GM12878 (cell line): Measurements from ENCODE around the gene HSPBP1. TPM values are rescaled to one million over a fixed set of nuclear protein-coding genes. Genes with fewer than 3 reads are reported as not detected.

Experiments
- ATAC-seq: fragments of 200-7000 bp; cut with Tn5 transposase; 3 replicates; pipeline ENCODE4 v1.9.1; 2020; ENCODE audit warnings: mild to moderate bottlenecking, moderate library complexity
- BruUV-seq: library from RNA; stranded (reverse); fragments of 400-500 nt; replicated peaks from 2 replicates; lab custom pipeline; 2021; lab: Mats Ljungman, UMichigan
- CTCF ChIA-PET: fragments of 300-600 bp; sonication (Branson Sonifier 250); formaldehyde crosslinking; extraction: SDS; loops from one replicate; lab custom pipeline; 2021; ENCODE audit warnings: inconsistent platforms; lab: Yijun Ruan, JAX
- POLR2A ChIA-PET: fragments of 350-600 bp; formaldehyde crosslinking; extraction: SDS; loops from one replicate; lab custom pipeline; 2021; ENCODE audit warnings: inconsistent platforms; lab: Charles Lee
- RAD21 ChIA-PET: fragments of 300-600 bp; sonication (Branson Sonifier 250); formaldehyde crosslinking; loops from one replicate; lab custom pipeline; 2023; ENCODE audit warnings: antibody characterized with exemption; ENCODE audit not compliant: unreplicated experiment; lab: Charles Lee
- SMC1A ChIA-PET: fragments of 300-600 bp; sonication (Branson Sonifier 250); formaldehyde crosslinking; loops from one replicate; lab custom pipeline; 2023; ENCODE audit not compliant: unreplicated experiment, uncharacterized antibody; lab: Charles Lee
- DNase-seq: peaks from one replicate; pipeline ENCODE4 v3.0.0-alpha.2; 2011; ENCODE audit warnings: low read depth, low spot score
- FAIRE-seq: peaks from 3 replicates; lab custom pipeline; 2011; peaks lifted over from hg19 to GRCh38; lab: Jason Lieb, UNC
- H2AFZ ChIP-seq: 2 replicates; pipeline ENCODE4 v1.6.0; 2011; ENCODE audit warnings: low read depth, low read length, control low read depth; ENCODE audit not compliant: control insufficient read depth
- H3K27ac ChIP-seq: 2 replicates; pipeline ENCODE4 v1.5.1; 2011; ENCODE audit warnings: control low read depth; ENCODE audit not compliant: control insufficient read depth, insufficient read depth
- H3K27me3 ChIP-seq, 2 experiments: replicated peaks in 1 of 2; 2 replicates each; pipeline versions ENCODE4 v1.6.0 to v1.6.1; 2011; ENCODE audit warnings: low read length in 1 of 2; ENCODE audit not compliant: control insufficient read depth in 2 of 2, insufficient read depth in 2 of 2
- H3K36me3 ChIP-seq, 2 experiments: 2 replicates each; pipeline ENCODE4 v1.5.1; 2011; ENCODE audit warnings: low read length in 1 of 2; ENCODE audit not compliant: control insufficient read depth in 2 of 2, insufficient read depth in 2 of 2
- H3K4me1 ChIP-seq: 2 replicates; pipeline ENCODE4 v1.6.1; 2011; ENCODE audit warnings: mild to moderate bottlenecking, low read length, moderate library complexity, mixed read lengths; ENCODE audit not compliant: control insufficient read depth, insufficient read depth
- H3K4me2 ChIP-seq: 2 replicates; pipeline ENCODE4 v1.6.0; 2011; ENCODE audit warnings: control low read depth; ENCODE audit not compliant: control insufficient read depth, insufficient read depth
- H3K4me3 ChIP-seq: fragments of 200-600 bp; sonication (generic); 2 replicates; pipeline ENCODE4 v1.5.1; 2016
- H3K79me2 ChIP-seq: 2 replicates; pipeline ENCODE4 v1.6.0; 2011; ENCODE audit warnings: low read length; ENCODE audit not compliant: control insufficient read depth, insufficient read depth
- H3K9ac ChIP-seq: 2 replicates; pipeline ENCODE4 v1.8.0; 2011; ENCODE audit warnings: low read length, control low read depth, mixed read lengths; ENCODE audit not compliant: control insufficient read depth, insufficient read depth
- H3K9me3 ChIP-seq: replicated peaks from 3 replicates; pipeline ENCODE4 v1.5.1; 2011; ENCODE audit warnings: mild to moderate bottlenecking, low read length; ENCODE audit not compliant: control insufficient read depth, insufficient read depth
- H4K20me1 ChIP-seq: 2 replicates; pipeline ENCODE4 v1.6.0; 2011; ENCODE audit not compliant: control insufficient read depth, insufficient read depth
- HDAC6 ChIP-seq: fragments of 200-600 bp; sonication (generic); IDR thresholded peaks from one replicate; pipeline ENCODE4 v1.8.0; 2017; ENCODE audit warnings: antibody characterized with exemption; ENCODE audit not compliant: unreplicated experiment
- RCOR1 ChIP-seq: conservative IDR thresholded peaks from 2 replicates; pipeline ENCODE4 v1.6.1; 2012; ENCODE audit warnings: low read depth, low read length, improper control_type of control experiment
- SIX5 ChIP-seq: IDR thresholded peaks from 2 replicates; pipeline ENCODE4 v1.6.1; 2011; ENCODE audit warnings: mild to moderate bottlenecking, low read depth, low read length, moderate library complexity; ENCODE audit not compliant: severe bottlenecking
- WGBS: methylation state at CpG from one replicate; pipeline ENCODE4 v1.1.6; 2016; ENCODE audit warnings: low lambda C conversion rate; ENCODE audit not compliant: insufficient replicate concordance, insufficient coverage; ENCODE audit errors: missing lambda C conversion rate; 5-methylcytosine and 5-hydroxymethylcytosine counted together
- in situ Hi-C: fragments of 300-500 bp; cut with MboI; formaldehyde crosslinking; loops from 9 replicates; pipeline ENCODE4 v1.14.3; 2018; ENCODE audit warnings: mixed read lengths
- intact Hi-C: fragments of 100-400 bp; cut with micrococcal nuclease; formaldehyde crosslinking; loops from one replicate; pipeline ENCODE4 v1.14.2; 2022; ENCODE audit not compliant: unreplicated experiment
- polyA plus RNA-seq, 11 experiments: library from polyadenylated mRNA; depleted of rRNA in 4 of 11; unstranded in 6 of 11; stranded (reverse) in 5 of 11; fragments of >200 nt; fragmentation: Nextera tagmentation in 4 of 11; fragmentation: Illumina TruSeq in 1 of 11; extraction: Ambion mirVana in 4 of 11; extraction: Trizol in 1 of 11; gene quantifications; 1 replicate in 1 of 11; 2 replicates in 10 of 11; pipeline versions ENCODE4 v1.2.1 to v1.2.3, GENCODE V29; 2011 to 2016; ENCODE audit warnings: inconsistent platforms in 2 of 11, missing spikeins in 2 of 11, low read depth in 1 of 11
- total RNA-seq, 4 experiments: library from RNA; depleted of rRNA in 3 of 4; stranded (reverse); fragments of >200 nt in 3 of 4; fragmentation: Illumina TruSeq in 1 of 4; extraction: Trizol in 1 of 4; gene quantifications; 2 replicates each; pipeline versions ENCODE4 v1.2.1 to v1.2.3, GENCODE V29; 2013 to 2021
- TF ChIP-seq, protein P1 (sequence below): fragments of 450-650 bp; IDR thresholded peaks from 2 replicates; pipeline ENCODE4 v1.6.1; 2016; ENCODE audit warnings: mild to moderate bottlenecking, moderate library complexity, borderline replicate concordance

The HSPBP1 gene
- total and polyA plus RNA-seq, 10 of the 15 experiments (the other 5 are each of a cell fraction or from before 2014, with no cell fraction given): 0.18 to 83.3 (median 23.0) TPM

DNA sequence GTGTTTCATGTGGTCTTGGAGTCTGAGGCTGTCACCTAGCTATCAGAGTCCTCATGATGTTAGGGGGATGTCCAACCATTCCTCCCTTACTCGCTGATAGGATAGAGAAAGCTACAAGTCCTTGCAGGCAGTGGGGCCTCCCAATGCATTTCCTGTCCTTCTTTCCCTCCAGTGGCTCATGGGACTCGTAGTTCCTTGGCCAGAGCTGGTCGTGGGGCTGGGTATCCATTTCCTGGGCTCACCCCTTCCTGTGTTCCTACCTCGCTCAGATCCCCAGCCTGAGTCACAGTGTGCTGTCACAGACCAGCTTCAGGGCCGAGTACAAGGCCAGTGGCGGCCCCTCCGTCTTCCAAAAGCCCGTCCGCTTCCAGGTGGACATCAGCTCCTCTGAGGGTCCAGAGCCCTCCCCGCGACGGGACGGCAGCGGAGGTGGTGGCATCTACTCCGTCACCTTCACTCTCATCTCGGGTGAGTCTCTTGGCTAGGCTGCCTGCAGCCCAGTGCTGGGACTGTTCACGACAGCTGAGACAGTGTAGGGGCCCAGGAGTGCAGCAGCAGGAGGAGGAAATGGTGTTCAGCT, 26.2 kb upstream of the HSPBP1 start:
- Histone ChIP-seq H3K4me2 (no peak overlapping the region), H3K79me2 (no peaks in the 10 kb centered on the region), H2AFZ (no peak overlapping the region), H3K36me3 (no peaks in the 10 kb centered on the region), H3K4me3 (no peak overlapping the region), H3K9me3 (no peaks in the 10 kb centered on the region), H3K9ac (no peak overlapping the region), H4K20me1 (no peaks in the 10 kb centered on the region; the same call in 1 of the 2 replicates), H3K27ac (no peak overlapping the region), H3K27me3 (no peaks in the 10 kb centered on the region), H3K4me1 (peaks cover 3% of the 10 kb centered on the region; the same call in 1 of the 2 replicates)
- BruUV-seq: no TSS peak
- ChIA-PET POLR2A (no interaction called here), SMC1A (no interaction called here), RAD21 (no interaction called here), CTCF (no interaction called here)
- ATAC-seq (no peak), DNase-seq (no peak), FAIRE-seq (no peak)
- TF ChIP-seq, protein P1, sequence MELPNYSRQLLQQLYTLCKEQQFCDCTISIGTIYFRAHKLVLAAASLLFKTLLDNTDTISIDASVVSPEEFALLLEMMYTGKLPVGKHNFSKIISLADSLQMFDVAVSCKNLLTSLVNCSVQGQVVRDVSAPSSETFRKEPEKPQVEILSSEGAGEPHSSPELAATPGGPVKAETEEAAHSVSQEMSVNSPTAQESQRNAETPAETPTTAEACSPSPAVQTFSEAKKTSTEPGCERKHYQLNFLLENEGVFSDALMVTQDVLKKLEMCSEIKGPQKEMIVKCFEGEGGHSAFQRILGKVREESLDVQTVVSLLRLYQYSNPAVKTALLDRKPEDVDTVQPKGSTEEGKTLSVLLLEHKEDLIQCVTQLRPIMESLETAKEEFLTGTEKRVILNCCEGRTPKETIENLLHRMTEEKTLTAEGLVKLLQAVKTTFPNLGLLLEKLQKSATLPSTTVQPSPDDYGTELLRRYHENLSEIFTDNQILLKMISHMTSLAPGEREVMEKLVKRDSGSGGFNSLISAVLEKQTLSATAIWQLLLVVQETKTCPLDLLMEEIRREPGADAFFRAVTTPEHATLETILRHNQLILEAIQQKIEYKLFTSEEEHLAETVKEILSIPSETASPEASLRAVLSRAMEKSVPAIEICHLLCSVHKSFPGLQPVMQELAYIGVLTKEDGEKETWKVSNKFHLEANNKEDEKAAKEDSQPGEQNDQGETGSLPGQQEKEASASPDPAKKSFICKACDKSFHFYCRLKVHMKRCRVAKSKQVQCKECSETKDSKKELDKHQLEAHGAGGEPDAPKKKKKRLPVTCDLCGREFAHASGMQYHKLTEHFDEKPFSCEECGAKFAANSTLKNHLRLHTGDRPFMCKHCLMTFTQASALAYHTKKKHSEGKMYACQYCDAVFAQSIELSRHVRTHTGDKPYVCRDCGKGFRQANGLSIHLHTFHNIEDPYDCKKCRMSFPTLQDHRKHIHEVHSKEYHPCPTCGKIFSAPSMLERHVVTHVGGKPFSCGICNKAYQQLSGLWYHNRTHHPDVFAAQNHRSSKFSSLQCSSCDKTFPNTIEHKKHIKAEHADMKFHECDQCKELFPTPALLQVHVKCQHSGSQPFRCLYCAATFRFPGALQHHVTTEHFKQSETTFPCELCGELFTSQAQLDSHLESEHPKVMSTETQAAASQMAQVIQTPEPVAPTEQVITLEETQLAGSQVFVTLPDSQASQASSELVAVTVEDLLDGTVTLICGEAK: no peak
- TF ChIP-seq SIX5 (peak; percentile 41), RCOR1 (no peak), HDAC6 (no peak)
- 46% methylated on average over 17 of the region's 17 CpGs for whole genome bisulfite sequencing
- intact Hi-C loops: no loop called here
- in situ Hi-C loops: no loop called here
